IPS-20b (cell line): ENCODE measurements around the gene TSG101.

Source experiments
- H3K27ac ChIP-seq: one replicate; pipeline ENCODE4 v1.5.1; 2013; ENCODE audit warnings: low read length
- H3K27me3 ChIP-seq: 2 replicates; pipeline ENCODE4 v1.6.1; 2013; ENCODE audit warnings: mild to moderate bottlenecking, low read length, inconsistent platforms; ENCODE audit not compliant: insufficient read depth
- H3K36me3 ChIP-seq: 2 replicates; pipeline ENCODE4 v1.6.1; 2013; ENCODE audit warnings: low read depth, mild to moderate bottlenecking, inconsistent platforms, low read length, moderate library complexity; ENCODE audit not compliant: insufficient read depth
- H3K4me1 ChIP-seq: 2 replicates; pipeline ENCODE4 v1.6.1; 2013; ENCODE audit warnings: mild to moderate bottlenecking, control low read depth, inconsistent platforms, low read length, moderate library complexity; ENCODE audit not compliant: insufficient read depth
- H3K4me3 ChIP-seq: 2 replicates; pipeline ENCODE4 v1.5.1; 2013; ENCODE audit warnings: mild to moderate bottlenecking, low read length, inconsistent platforms
- H3K9ac ChIP-seq: 2 replicates; pipeline ENCODE4 v1.6.1; 2013; ENCODE audit warnings: low read depth, mild to moderate bottlenecking, inconsistent platforms, low read length, moderate library complexity
- H3K9me3 ChIP-seq: 2 replicates; pipeline ENCODE4 v1.6.1; 2013; ENCODE audit warnings: mild to moderate bottlenecking, low read depth, low read length, inconsistent platforms; ENCODE audit not compliant: insufficient read depth

TSG101 gene

GRCh38 chr11:18492888-18493287 is 33.9 kb downstream of the TSG101 start:
- Histone ChIP-seq H3K9ac (no peak overlapping the region), H3K9me3 (no peaks in the 10 kb centered on the region), H3K27me3 (no peaks in the 10 kb centered on the region), H3K27ac (no peak overlapping the region), H3K4me3 (no peak overlapping the region), H3K36me3 (peaks cover 72% of the 10 kb centered on the region), H3K4me1 (no peaks in the 10 kb centered on the region)

- Histone ChIP-seq H3K27ac (no peak overlapping the region), H3K4me3 (no peak overlapping the region), H3K4me1 (no peaks in the 10 kb centered on the region), H3K36me3 (peaks cover 68% of the 10 kb centered on the region), H3K9me3 (no peaks in the 10 kb centered on the region), H3K27me3 (no peaks in the 10 kb centered on the region), H3K9ac (no peak overlapping the region)
Observed at GRCh38 chr11:18491924-18492323, 34.8 kb downstream of the TSG101 start.

- Histone ChIP-seq H3K27ac (no peak overlapping the region), H3K36me3 (peaks cover 71% of the 10 kb centered on the region)
Observed at GRCh38 chr11:18490736-18491485, 35.8 kb downstream of the TSG101 start.

GRCh38 chr11:18490319-18490718 is 36.4 kb downstream of the TSG101 start:
- Histone ChIP-seq H3K27me3 (no peaks in the 10 kb centered on the region), H3K9me3 (no peaks in the 10 kb centered on the region), H3K36me3 (peaks cover 71% of the 10 kb centered on the region), H3K4me3 (no peak overlapping the region), H3K9ac (no peak overlapping the region), H3K4me1 (no peaks in the 10 kb centered on the region), H3K27ac (no peak overlapping the region)

More at GRCh38 chr11:18490736-18491485, 35.8 kb downstream of the TSG101 start:
- Histone ChIP-seq H3K9me3 (no peaks in the 10 kb centered on the region), H3K4me1 (no peaks in the 10 kb centered on the region), H3K9ac (no peak overlapping the region), H3K4me3 (no peak overlapping the region), H3K27me3 (no peaks in the 10 kb centered on the region)

- no peak overlapping the region for H3K4me3 ChIP-seq
- peaks cover 68% of the 10 kb centered on the region for H3K36me3 ChIP-seq
- no peaks in the 10 kb centered on the region for H3K27me3 ChIP-seq
- no peaks in the 10 kb centered on the region for H3K4me1 ChIP-seq
- no peaks in the 10 kb centered on the region for H3K9me3 ChIP-seq
- H3K9ac ChIP-seq: no peak overlapping the region
- H3K27ac ChIP-seq: no peak overlapping the region
Observed at GRCh38 chr11:18485913-18486528, 40.7 kb downstream of the TSG101 start.

GRCh38 chr11:18479063-18479462 is 47.7 kb downstream of the TSG101 start:
- Histone ChIP-seq H3K9ac (no peak overlapping the region), H3K9me3 (no peaks in the 10 kb centered on the region), H3K27me3 (no peaks in the 10 kb centered on the region), H3K4me1 (no peaks in the 10 kb centered on the region), H3K27ac (no peak overlapping the region), H3K36me3 (peaks cover 77% of the 10 kb centered on the region), H3K4me3 (no peak overlapping the region)

- H3K4me3 ChIP-seq: no peak overlapping the region
- H3K27ac ChIP-seq: no peak overlapping the region
- H3K9me3 ChIP-seq: no peaks in the 10 kb centered on the region
- no peaks in the 10 kb centered on the region for H3K27me3 ChIP-seq
- no peak overlapping the region for H3K9ac ChIP-seq
- no peaks in the 10 kb centered on the region for H3K4me1 ChIP-seq
- H3K36me3 ChIP-seq: peaks cover 12% of the 10 kb centered on the region; the same call in 1 of the 2 replicates
Observed at GRCh38 chr11:18472587-18472986, 54.2 kb downstream of the TSG101 start.

- Histone ChIP-seq H3K27me3 (no peaks in the 10 kb centered on the region), H3K9ac (no peak overlapping the region), H3K9me3 (no peaks in the 10 kb centered on the region), H3K4me1 (no peaks in the 10 kb centered on the region), H3K4me3 (no peak overlapping the region), H3K36me3 (peaks cover 9% of the 10 kb centered on the region; the same call in 1 of the 2 replicates), H3K27ac (no peak overlapping the region)
Observed at GRCh38 chr11:18471995-18472394, 54.7 kb downstream of the TSG101 start.

GRCh38 chr11:18468961-18469360 is 57.8 kb downstream of the TSG101 start:
- Histone ChIP-seq H3K27me3 (no peaks in the 10 kb centered on the region), H3K4me1 (no peaks in the 10 kb centered on the region), H3K36me3 (no peaks in the 10 kb centered on the region), H3K9ac (no peak overlapping the region), H3K9me3 (no peaks in the 10 kb centered on the region), H3K27ac (no peak overlapping the region), H3K4me3 (no peak overlapping the region)

- H3K4me1 ChIP-seq: no peaks in the 10 kb centered on the region
- H3K9me3 ChIP-seq: no peaks in the 10 kb centered on the region
- H3K4me3 ChIP-seq: no peak overlapping the region
- no peaks in the 10 kb centered on the region for H3K36me3 ChIP-seq
- H3K27me3 ChIP-seq: no peaks in the 10 kb centered on the region
- no peak overlapping the region for H3K27ac ChIP-seq
- H3K9ac ChIP-seq: no peak overlapping the region
Observed at GRCh38 chr11:18468059-18468458, 58.7 kb downstream of the TSG101 start.

GRCh38 chr11:18466402-18466801 is 60.3 kb downstream of the TSG101 start:
- Histone ChIP-seq H3K4me1 (no peaks in the 10 kb centered on the region), H3K4me3 (no peak overlapping the region), H3K27me3 (no peaks in the 10 kb centered on the region)

GRCh38 chr11:18463439-18463838 is 63.3 kb downstream of the TSG101 start:
- Histone ChIP-seq H3K4me3 (no peak overlapping the region), H3K4me1 (no peaks in the 10 kb centered on the region), H3K36me3 (no peaks in the 10 kb centered on the region), H3K9ac (no peak overlapping the region), H3K9me3 (no peaks in the 10 kb centered on the region), H3K27me3 (no peaks in the 10 kb centered on the region), H3K27ac (no peak overlapping the region)

More at GRCh38 chr11:18466402-18466801, 60.3 kb downstream of the TSG101 start:
- H3K9me3 ChIP-seq: no peaks in the 10 kb centered on the region
- no peaks in the 10 kb centered on the region for H3K36me3 ChIP-seq
- no peak overlapping the region for H3K9ac ChIP-seq
- H3K27ac ChIP-seq: no peak overlapping the region
